A673 (cell line): ENCODE measurements around the gene MUSTN1.

ENCODE experiments used
- EZH2 ChIP-seq: fragments of 200-600 bp; sonication (generic); IDR thresholded peaks from 2 replicates; pipeline ENCODE4 v1.6.1; 2017; ENCODE audit warnings: borderline replicate concordance, low read depth, mild to moderate bottlenecking, mixed read lengths, antibody characterized with exemption, low read length; ENCODE audit not compliant: poor library complexity, severe bottlenecking
- TF ChIP-seq, protein P1 (sequence below): fragments of 300-800, 200-600 bp; sonication (generic); conservative IDR thresholded peaks from 2 replicates; pipeline ENCODE4 v1.5.1; 2017; ENCODE audit warnings: low read depth, mild to moderate bottlenecking, antibody characterized with exemption, low read length, moderate library complexity, mixed read lengths

DNA sequence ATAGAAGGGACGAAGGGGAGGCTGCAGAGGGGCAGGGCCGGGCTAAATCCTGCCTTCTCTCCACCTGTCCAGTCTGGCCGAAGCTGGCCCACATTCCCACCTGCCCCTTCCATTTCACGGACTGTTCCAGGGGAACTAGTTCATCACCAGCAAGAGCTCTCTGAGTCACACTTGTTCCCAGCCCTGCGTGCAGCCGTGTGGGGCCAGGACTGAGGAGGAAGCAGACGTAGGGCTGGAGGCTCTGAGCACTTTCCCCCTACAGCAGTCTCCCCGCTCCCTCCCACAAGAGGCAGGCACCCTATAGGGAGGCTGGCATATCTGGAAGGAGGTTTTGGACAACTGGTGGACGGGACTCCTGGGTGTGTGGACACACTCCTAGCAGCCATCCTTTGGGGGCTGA is 7.4 kb downstream of the MUSTN1 start:
- TF ChIP-seq, protein P1, sequence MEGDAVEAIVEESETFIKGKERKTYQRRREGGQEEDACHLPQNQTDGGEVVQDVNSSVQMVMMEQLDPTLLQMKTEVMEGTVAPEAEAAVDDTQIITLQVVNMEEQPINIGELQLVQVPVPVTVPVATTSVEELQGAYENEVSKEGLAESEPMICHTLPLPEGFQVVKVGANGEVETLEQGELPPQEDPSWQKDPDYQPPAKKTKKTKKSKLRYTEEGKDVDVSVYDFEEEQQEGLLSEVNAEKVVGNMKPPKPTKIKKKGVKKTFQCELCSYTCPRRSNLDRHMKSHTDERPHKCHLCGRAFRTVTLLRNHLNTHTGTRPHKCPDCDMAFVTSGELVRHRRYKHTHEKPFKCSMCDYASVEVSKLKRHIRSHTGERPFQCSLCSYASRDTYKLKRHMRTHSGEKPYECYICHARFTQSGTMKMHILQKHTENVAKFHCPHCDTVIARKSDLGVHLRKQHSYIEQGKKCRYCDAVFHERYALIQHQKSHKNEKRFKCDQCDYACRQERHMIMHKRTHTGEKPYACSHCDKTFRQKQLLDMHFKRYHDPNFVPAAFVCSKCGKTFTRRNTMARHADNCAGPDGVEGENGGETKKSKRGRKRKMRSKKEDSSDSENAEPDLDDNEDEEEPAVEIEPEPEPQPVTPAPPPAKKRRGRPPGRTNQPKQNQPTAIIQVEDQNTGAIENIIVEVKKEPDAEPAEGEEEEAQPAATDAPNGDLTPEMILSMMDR: no peak
- no peak for TF ChIP-seq EZH2
